H1 (cell line): ENCODE measurements around the gene CST9L. TPM values are rescaled to one million over a fixed set of nuclear protein-coding genes. Genes with fewer than 3 reads are reported as not detected.

Experiments
- CTCF ChIA-PET: fragments of 300-600 bp; sonication (Branson Sonifier 250); formaldehyde crosslinking; loops from one replicate; lab custom pipeline; 2021; ENCODE audit not compliant: partially characterized antibody; lab: Charles Lee
- POLR2A ChIA-PET: fragments of 300-600 bp; sonication (Branson Sonifier 250); formaldehyde crosslinking; loops from one replicate; lab custom pipeline; 2021; ENCODE audit warnings: inconsistent platforms; ENCODE audit not compliant: partially characterized antibody; lab: Charles Lee
- DNase-seq, 2 experiments: peaks; one replicate each; pipeline versions ENCODE4 v3.0.0 to v3.0.0-alpha.2; 2010 to 2022; ENCODE audit warnings: low spot score in 2 of 2, low read depth in 1 of 2, mixed read lengths in 1 of 2
- FAIRE-seq: peaks from 2 replicates; lab custom pipeline; 2011; peaks lifted over from hg19 to GRCh38; lab: Jason Lieb, UNC
- H2AFZ ChIP-seq: 2 replicates; pipeline ENCODE4 v1.8.1; 2012; ENCODE audit warnings: low read length, inconsistent platforms
- H2AK5ac ChIP-seq: 2 replicates; pipeline ENCODE4 v1.6.1; 2013; ENCODE audit warnings: low read depth, low read length
- H2BK120ac ChIP-seq: replicated peaks from 2 replicates; pipeline ENCODE3; 2013; ENCODE audit warnings: low read depth, low read length, inconsistent platforms
- H2BK12ac ChIP-seq: 2 replicates; pipeline ENCODE4 v1.6.1; 2013; ENCODE audit warnings: low read depth, low read length
- H2BK15ac ChIP-seq: 2 replicates; pipeline ENCODE4 v1.6.1; 2013; ENCODE audit warnings: low read length
- H2BK20ac ChIP-seq: 2 replicates; pipeline ENCODE4 v1.6.1; 2013; ENCODE audit warnings: low read length
- H2BK5ac ChIP-seq: 2 replicates; pipeline ENCODE4 v1.6.1; 2013; ENCODE audit warnings: low read depth, low read length
- H3K14ac ChIP-seq: 2 replicates; pipeline ENCODE4 v1.6.1; 2013; ENCODE audit warnings: inconsistent platforms; ENCODE audit not compliant: insufficient read length
- H3K18ac ChIP-seq: 2 replicates; pipeline ENCODE4 v1.6.1; 2013; ENCODE audit warnings: low read length; ENCODE audit errors: extremely low read depth
- H3K23ac ChIP-seq: 2 replicates; pipeline ENCODE4 v1.6.1; 2013; ENCODE audit warnings: inconsistent platforms; ENCODE audit not compliant: insufficient read length
- H3K23me2 ChIP-seq: 2 replicates; pipeline ENCODE4 v1.6.1; 2013; ENCODE audit warnings: low read depth, low read length
- H3K27ac ChIP-seq: 2 replicates; pipeline ENCODE4 v1.6.1; 2011; ENCODE audit warnings: low read depth, low read length, inconsistent platforms
- H3K27me3 ChIP-seq, 4 experiments: replicated peaks in 1 of 4; 1 replicate in 1 of 4; 2 replicates in 3 of 4; pipeline versions ENCODE4 v1.6.1 to v1.8.1; 2011 to 2013; ENCODE audit warnings: low read length in 3 of 4, mild to moderate bottlenecking in 3 of 4, inconsistent platforms in 2 of 4, mixed read lengths in 2 of 4, moderate library complexity in 1 of 4; ENCODE audit not compliant: control insufficient read depth in 3 of 4, insufficient read depth in 3 of 4; ENCODE audit errors: extremely low read depth in 1 of 4
- H3K36me3 ChIP-seq, 4 experiments: 2 replicates each; pipeline versions ENCODE4 v1.6.1 to v1.8.1; 2011 to 2013; ENCODE audit warnings: mild to moderate bottlenecking in 4 of 4, low read length in 3 of 4, moderate library complexity in 2 of 4, control low read depth in 1 of 4, inconsistent platforms in 1 of 4; ENCODE audit not compliant: insufficient read depth in 4 of 4, control insufficient read depth in 2 of 4
- H3K4ac ChIP-seq: replicated peaks from 2 replicates; pipeline ENCODE3; 2013; ENCODE audit warnings: low read length, low read depth, mixed read lengths, inconsistent platforms; ENCODE audit not compliant: insufficient read length
- H3K4me1 ChIP-seq, 4 experiments: replicated peaks in 1 of 4; 1 replicate in 1 of 4; 2 replicates in 3 of 4; pipeline versions ENCODE4 v1.6.1 to v1.8.1; 2011 to 2013; ENCODE audit warnings: low read length in 3 of 4, inconsistent platforms in 2 of 4, mixed read lengths in 1 of 4; ENCODE audit not compliant: insufficient read depth in 4 of 4, control insufficient read depth in 3 of 4
- H3K4me2 ChIP-seq, 2 experiments: 2 replicates each; pipeline versions ENCODE4 v1.6.1 to v1.8.1; 2011 to 2013; ENCODE audit warnings: low read depth in 2 of 2, low read length in 2 of 2, control low read depth in 1 of 2, inconsistent platforms in 1 of 2, mild to moderate bottlenecking in 1 of 2; ENCODE audit not compliant: insufficient read depth in 1 of 2
- H3K4me3 ChIP-seq, 4 experiments: fragments of 200-600, 300-600 bp in 1 of 4; sonication (generic), shearing (Covaris generic), sonication (Bioruptor Twin) in 1 of 4; 2 replicates each; pipeline versions ENCODE4 v1.5.1 to v1.8.1; 2011 to 2016; ENCODE audit warnings: low read length in 4 of 4, low read depth in 3 of 4, control low read depth in 2 of 4, inconsistent platforms in 2 of 4, mild to moderate bottlenecking in 2 of 4, mixed read lengths in 1 of 4, moderate library complexity in 1 of 4; ENCODE audit not compliant: insufficient read depth in 2 of 4; ENCODE audit errors: extremely low read depth in 1 of 4
- H3K56ac ChIP-seq: replicated peaks from 2 replicates; pipeline ENCODE3; 2013; ENCODE audit warnings: low read depth, mild to moderate bottlenecking, mixed read lengths, low read length, inconsistent platforms; ENCODE audit not compliant: insufficient read length
- H3K79me1 ChIP-seq: 2 replicates; pipeline ENCODE4 v1.6.1; 2013; ENCODE audit warnings: low read depth, low read length, control low read depth
- H3K79me2 ChIP-seq, 2 experiments: 2 replicates each; pipeline versions ENCODE4 v1.6.1 to v1.8.1; 2012 to 2013; ENCODE audit warnings: low read length in 2 of 2, mild to moderate bottlenecking in 2 of 2, inconsistent platforms in 1 of 2; ENCODE audit not compliant: insufficient read depth in 2 of 2, control insufficient read depth in 1 of 2
- H3K9ac ChIP-seq, 4 experiments: replicated peaks in 1 of 4; 1 replicate in 1 of 4; 2 replicates in 3 of 4; pipeline versions ENCODE4 v1.6.1 to v1.8.1; 2011 to 2013; ENCODE audit warnings: low read depth in 3 of 4, low read length in 3 of 4, control low read depth in 2 of 4, mild to moderate bottlenecking in 2 of 4, moderate library complexity in 2 of 4, inconsistent platforms in 1 of 4; ENCODE audit errors: extremely low read depth in 1 of 4
- H3K9me3 ChIP-seq, 2 experiments: 2 replicates each; pipeline versions ENCODE4 v1.6.1 to v1.8.1; 2012 to 2013; ENCODE audit warnings: mild to moderate bottlenecking in 2 of 2, moderate library complexity in 2 of 2, control low read depth in 1 of 2, inconsistent platforms in 1 of 2, low read depth in 1 of 2, low read length in 1 of 2, mixed read lengths in 1 of 2; ENCODE audit not compliant: insufficient read depth in 2 of 2
- H4K20me1 ChIP-seq, 2 experiments: replicated peaks in 1 of 2; 2 replicates each; pipeline versions ENCODE3 to v1.8.1; 2011 to 2013; ENCODE audit warnings: inconsistent platforms in 2 of 2, low read length in 2 of 2, mild to moderate bottlenecking in 1 of 2; ENCODE audit not compliant: insufficient read depth in 2 of 2, control insufficient read depth in 1 of 2
- H4K5ac ChIP-seq: 2 replicates; pipeline ENCODE4 v1.6.1; 2013; ENCODE audit warnings: low read length, low read depth, mixed read lengths, inconsistent platforms; ENCODE audit not compliant: insufficient read length
- H4K8ac ChIP-seq: 2 replicates; pipeline ENCODE4 v1.8.0; 2013; ENCODE audit warnings: mild to moderate bottlenecking, moderate library complexity, low read length, inconsistent platforms; ENCODE audit not compliant: insufficient read depth; ENCODE audit errors: extremely low read depth
- H4K91ac ChIP-seq: replicated peaks from 2 replicates; pipeline ENCODE3; 2013; ENCODE audit warnings: low read length, mixed read lengths, inconsistent platforms; ENCODE audit not compliant: insufficient read length
- CEBPB ChIP-seq: IDR thresholded peaks from 2 replicates; pipeline ENCODE4 v1.6.1; 2012; ENCODE audit warnings: low read depth, low read length
- JUN ChIP-seq: IDR thresholded peaks from 2 replicates; pipeline ENCODE4 v1.6.1; 2011; ENCODE audit warnings: low read depth, mild to moderate bottlenecking, improper control_type of control experiment, low read length
- JUND ChIP-seq: IDR thresholded peaks from 2 replicates; pipeline ENCODE4 v1.6.1; 2011; ENCODE audit warnings: mild to moderate bottlenecking, improper control_type of control experiment, low read length
- PHF8 ChIP-seq: fragments of 200-600 bp; sonication (generic); conservative IDR thresholded peaks from 2 replicates; pipeline ENCODE4 v1.7.1; 2012; ENCODE audit warnings: low read depth, mild to moderate bottlenecking, inconsistent platforms, low read length, moderate library complexity
- RBBP5 ChIP-seq: IDR thresholded peaks from 2 replicates; pipeline ENCODE4 v1.7.1; 2012; ENCODE audit warnings: low read depth, mild to moderate bottlenecking, inconsistent platforms, low read length, moderate library complexity, borderline replicate concordance
- WGBS, 2 experiments: shearing (Covaris generic) in 1 of 2; methylation state at CpG; one replicate each; pipeline versions ENCODE4 v1.1.6 to v1.1.7; 2013 to 2015; ENCODE audit warnings: low lambda C conversion rate in 2 of 2, mixed read lengths in 2 of 2, inconsistent platforms in 1 of 2, low coverage in 1 of 2, missing lambda C conversion rate in 1 of 2; ENCODE audit not compliant: insufficient replicate concordance in 2 of 2, insufficient coverage in 1 of 2, insufficient read length in 1 of 2; ENCODE audit errors: extremely low coverage in 1 of 2, missing lambda C conversion rate in 1 of 2; 5-methylcytosine and 5-hydroxymethylcytosine counted together
- polyA plus RNA-seq, 7 experiments: library from polyadenylated mRNA; depleted of rRNA in 3 of 7; stranded (reverse) in 5 of 7; unstranded in 2 of 7; fragments of >200 nt in 5 of 7; fragments of 200-250 nt in 2 of 7; gene quantifications; 1 replicate in 5 of 7; 2 replicates in 1 of 7; 4 replicates in 1 of 7; pipeline versions ENCODE4 v1.2.1 to v1.2.3, GENCODE V29; 2011 to 2013; ENCODE audit warnings: missing spikeins in 2 of 7, mixed read lengths in 2 of 7
- total RNA-seq: library from RNA; stranded (reverse); fragmentation: NEBNext Ultra II Directional; extraction: Animal tissue kit (Norgen Biotek cat#: 25700); gene quantifications from 2 replicates; pipeline ENCODE4 v1.2.1, GENCODE V29; 2021
- TF ChIP-seq, protein P1 (sequence below): IDR thresholded peaks from 2 replicates; pipeline ENCODE4 v1.6.1; 2012; ENCODE audit warnings: low read length, inconsistent platforms

The CST9L gene
- total and polyA plus RNA-seq, 2 of the 8 experiments (the other 6 are each of a cell fraction or from before 2014, with no cell fraction given) = not detected

DNA sequence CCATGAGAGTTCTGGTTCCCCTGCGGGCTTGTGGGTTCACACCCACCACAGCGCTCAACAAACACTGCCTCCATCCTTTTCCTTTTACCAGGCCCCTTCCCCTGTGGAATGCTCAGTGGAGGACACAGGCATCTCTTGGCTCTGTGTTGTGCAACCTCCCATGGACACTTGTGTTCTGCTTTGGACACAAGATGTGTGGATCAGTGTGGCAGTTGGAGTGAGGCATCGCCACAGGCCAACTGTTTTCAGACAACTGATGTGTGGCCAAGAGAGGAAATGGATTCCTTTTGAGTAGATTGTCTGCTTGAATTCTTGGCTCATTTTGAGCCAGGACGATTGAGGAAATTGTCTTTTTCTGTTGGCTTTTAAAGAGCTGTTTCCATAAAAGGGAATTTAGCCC lies 50.6 kb downstream of the CST9L start:
- Histone ChIP-seq H2BK15ac (0 out of 2 replicates have a peak overlapping the region, but pooled peaks have one; percentile 11), H3K4me2 (no peak overlapping the region), H2BK120ac (no peak overlapping the region), H3K18ac (0 out of 2 replicates have a peak overlapping the region, but pooled peaks have one; percentile 4), H3K4me3 (no peak overlapping the region), H4K20me1 (no peaks in the 10 kb centered on the region), H4K91ac (peak overlapping the region; percentile 58), H3K23me2 (no peaks in the 10 kb centered on the region)
- DNase-seq = no peak
- CTCF ChIA-PET = interaction anchor here (0.6 to 2.3 kb wide), 3 partner anchors 10 to 817 kb away, joined by 3 to 12 read pairs (median 3); no protein-coding TSS in a partner anchor
- TF ChIP-seq CEBPB (no peak), JUN (no peak), PHF8 (no peak), JUND (no peak), RBBP5 (no peak)
- TF ChIP-seq, protein P1, sequence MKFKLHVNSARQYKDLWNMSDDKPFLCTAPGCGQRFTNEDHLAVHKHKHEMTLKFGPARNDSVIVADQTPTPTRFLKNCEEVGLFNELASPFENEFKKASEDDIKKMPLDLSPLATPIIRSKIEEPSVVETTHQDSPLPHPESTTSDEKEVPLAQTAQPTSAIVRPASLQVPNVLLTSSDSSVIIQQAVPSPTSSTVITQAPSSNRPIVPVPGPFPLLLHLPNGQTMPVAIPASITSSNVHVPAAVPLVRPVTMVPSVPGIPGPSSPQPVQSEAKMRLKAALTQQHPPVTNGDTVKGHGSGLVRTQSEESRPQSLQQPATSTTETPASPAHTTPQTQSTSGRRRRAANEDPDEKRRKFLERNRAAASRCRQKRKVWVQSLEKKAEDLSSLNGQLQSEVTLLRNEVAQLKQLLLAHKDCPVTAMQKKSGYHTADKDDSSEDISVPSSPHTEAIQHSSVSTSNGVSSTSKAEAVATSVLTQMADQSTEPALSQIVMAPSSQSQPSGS = no peak
- TF ChIP-seq, all 59 proteins: peak for 0
- H2AFZ ChIP-seq = no peak overlapping the region
- H3K27ac ChIP-seq = no peak overlapping the region
- no peak overlapping the region for H3K4ac ChIP-seq
- no peak overlapping the region for H3K14ac ChIP-seq
- peak overlapping the region; percentile 70; the same call in 1 of the 2 replicates for H2BK12ac ChIP-seq
- peak overlapping the region; percentile 76; the same call in 1 of the 2 replicates for H2BK20ac ChIP-seq
- no peak overlapping the region for H4K5ac ChIP-seq
- H3K36me3 ChIP-seq = no peaks in the 10 kb centered on the region
- H2BK5ac ChIP-seq = peak overlapping the region; percentile 46; the same call in 1 of the 2 replicates
- no peaks in the 10 kb centered on the region for H3K27me3 ChIP-seq
- H4K8ac ChIP-seq = no peak overlapping the region
- POLR2A ChIA-PET = interaction anchor here (1.0 kb wide), 1 partner anchor 15 kb away, joined by 3 read pairs; no protein-coding TSS in a partner anchor
- H3K79me1 ChIP-seq = no peaks in the 10 kb centered on the region
- WGBS, 2 experiments = 93% methylated on average over 4 of the region's 4 CpGs; no CpG with 5 or more reads in 1 of the 2 experiments
- no peak for FAIRE-seq
- H3K56ac ChIP-seq = no peak overlapping the region
- no peak overlapping the region for H3K23ac ChIP-seq
- H2AK5ac ChIP-seq = peak overlapping the region; percentile 76; the same call in 1 of the 2 replicates
- peaks cover 0 to 6% (median 3%) of the 10 kb centered on the region in 4 experiments; a peak in 2 of 7 replicates for H3K4me1 ChIP-seq
- H3K9ac ChIP-seq = no peak overlapping the region
- peaks cover 3 to 6% of the 10 kb centered on the region in 2 experiments for H3K9me3 ChIP-seq
- H3K79me2 ChIP-seq = no peaks in the 10 kb centered on the region
